ENCODE results near the gene ATP5PB.

Gene ATP5PB

GRCh38 chr1:111496398-111496797 is 47.1 kb downstream of the ATP5PB start:
- no peak overlapping the region for H2BK15ac ChIP-seq (ENCODE audit: low read length)
- no peak overlapping the region for H2AFZ ChIP-seq (ENCODE audit: low read length)
- H4K91ac ChIP-seq (ENCODE audit: low read depth, low read length, poor library complexity), result no peak overlapping the region
- no peak overlapping the region for H3K9ac ChIP-seq (ENCODE audit: low read depth, low read length, poor library complexity)
- H3K79me1 ChIP-seq (ENCODE audit: low read depth, low read length), result no peaks in the 10 kb centered on the region
- no peak overlapping the region for H2BK12ac ChIP-seq (ENCODE audit: low read length)
- H2BK120ac ChIP-seq (ENCODE audit: low read depth, low read length), result no peak overlapping the region
- no peak overlapping the region for H3K4me2 ChIP-seq (ENCODE audit: insufficient read depth, low read length, poor library complexity, severe bottlenecking)
- peaks cover 2 to 3% of the 10 kb centered on the region in 2 donors for H3K4me1 ChIP-seq (ENCODE audit: control insufficient read depth in 2 of 2, insufficient read depth in 1 of 2, low read depth in 1 of 2, low read length in 2 of 2)
- H2BK5ac ChIP-seq (ENCODE audit: low read length), result no peak overlapping the region
- no peak overlapping the region for H3K27ac ChIP-seq (replicated peaks; ENCODE audit: low read length)
- H3K4ac ChIP-seq (ENCODE audit: low read length), result no peak overlapping the region
- no peak overlapping the region for H3K23ac ChIP-seq (ENCODE audit: low read depth, low read length, poor library complexity)
- DNase-seq (ENCODE audit: low spot score), result no peak
- H3K4me3 ChIP-seq (ENCODE audit: low read length in 2 of 2), result no peak overlapping the region
- H3K9me3 ChIP-seq (replicated peaks in 1 of 2; ENCODE audit: control insufficient read depth in 2 of 2, insufficient read depth in 1 of 2, low read depth in 1 of 2, low read length in 2 of 2), result peaks cover 0 to 1% of the 10 kb centered on the region in 2 donors
- H3K14ac ChIP-seq (ENCODE audit: low read length), result no peak overlapping the region
- H4K8ac ChIP-seq (ENCODE audit: low read depth, low read length), result no peak overlapping the region
- no peak overlapping the region for H3K18ac ChIP-seq (ENCODE audit: low read length)
- no peak overlapping the region for H2AK5ac ChIP-seq (ENCODE audit: low read depth, low read length)
- H3K36me3 ChIP-seq (replicated peaks in 1 of 2; ENCODE audit: control insufficient read depth in 2 of 2, insufficient read depth in 2 of 2, low read length in 2 of 2), result no peaks in the 10 kb centered on the region
- H3K27me3 ChIP-seq (ENCODE audit: control insufficient read depth in 3 of 3, insufficient read depth in 3 of 3, low read depth in 1 of 3, low read length in 3 of 3), result peaks cover 0 to 1% (median 0%) of the 10 kb centered on the region in 3 experiments
- no CpG with 5 or more reads among the region's 4 CpGs for WGBS, 2 donors (ENCODE audit: extremely low coverage in 2 of 2, insufficient read length in 2 of 2, insufficient replicate concordance in 1 of 2)

GRCh38 chr1:111497592-111497991 is 48.3 kb downstream of the ATP5PB start:
- no peak overlapping the region for H3K14ac ChIP-seq (ENCODE audit: low read length)
- H3K27me3 ChIP-seq (ENCODE audit: control insufficient read depth in 3 of 3, insufficient read depth in 3 of 3, low read depth in 1 of 3, low read length in 3 of 3), result peaks cover 0 to 1% (median 0%) of the 10 kb centered on the region in 3 experiments
- no peak overlapping the region for H3K23ac ChIP-seq (ENCODE audit: low read depth, low read length, poor library complexity)
- no peak overlapping the region for H2BK5ac ChIP-seq (ENCODE audit: low read length)
- no peak overlapping the region for H4K91ac ChIP-seq (ENCODE audit: low read depth, low read length, poor library complexity)
- H3K4me3 ChIP-seq (ENCODE audit: low read length in 2 of 2), result no peak overlapping the region
- H3K4ac ChIP-seq (ENCODE audit: low read length), result no peak overlapping the region
- no peak overlapping the region for H2BK15ac ChIP-seq (ENCODE audit: low read length)
- no peak overlapping the region for H2BK12ac ChIP-seq (ENCODE audit: low read length)
- no peak overlapping the region for H4K8ac ChIP-seq (ENCODE audit: low read depth, low read length)
- no peak overlapping the region for H3K18ac ChIP-seq (ENCODE audit: low read length)
- WGBS, 2 donors (ENCODE audit: extremely low coverage in 2 of 2, insufficient read length in 2 of 2, insufficient replicate concordance in 1 of 2), result no CpG with 5 or more reads among the region's 5 CpGs
- H3K4me1 ChIP-seq (ENCODE audit: control insufficient read depth in 2 of 2, insufficient read depth in 1 of 2, low read depth in 1 of 2, low read length in 2 of 2), result peaks cover 2 to 3% of the 10 kb centered on the region in 2 donors
- DNase-seq (ENCODE audit: low spot score), result no peak
- H3K4me2 ChIP-seq (ENCODE audit: insufficient read depth, low read length, poor library complexity, severe bottlenecking), result no peak overlapping the region
- H3K27ac ChIP-seq (replicated peaks; ENCODE audit: low read length), result no peak overlapping the region
- no peak overlapping the region for H2AFZ ChIP-seq (ENCODE audit: low read length)
- H2BK120ac ChIP-seq (ENCODE audit: low read depth, low read length), result no peak overlapping the region
- H3K79me1 ChIP-seq (ENCODE audit: low read depth, low read length), result no peaks in the 10 kb centered on the region
- peaks cover 0 to 1% of the 10 kb centered on the region in 2 donors for H3K9me3 ChIP-seq (replicated peaks in 1 of 2; ENCODE audit: control insufficient read depth in 2 of 2, insufficient read depth in 1 of 2, low read depth in 1 of 2, low read length in 2 of 2)
- H3K9ac ChIP-seq (ENCODE audit: low read depth, low read length, poor library complexity), result no peak overlapping the region
- no peak overlapping the region for H2AK5ac ChIP-seq (ENCODE audit: low read depth, low read length)
- H3K36me3 ChIP-seq (replicated peaks in 1 of 2; ENCODE audit: control insufficient read depth in 2 of 2, insufficient read depth in 2 of 2, low read length in 2 of 2), result no peaks in the 10 kb centered on the region

GRCh38 chr1:111499026-111499785 is 49.9 kb downstream of the ATP5PB start:
- Histone ChIP-seq H2AFZ (ENCODE audit: low read length) (no peak overlapping the region), H3K18ac (ENCODE audit: low read length) (no peak overlapping the region), H3K9ac (ENCODE audit: low read depth, low read length, poor library complexity) (no peak overlapping the region), H3K36me3 (replicated peaks in 1 of 2; ENCODE audit: control insufficient read depth in 2 of 2, insufficient read depth in 2 of 2, low read length in 2 of 2) (no peaks in the 10 kb centered on the region), H3K27ac (replicated peaks; ENCODE audit: low read length) (no peak overlapping the region), H2BK120ac (ENCODE audit: low read depth, low read length) (no peak overlapping the region), H3K4me1 (ENCODE audit: control insufficient read depth in 2 of 2, insufficient read depth in 1 of 2, low read depth in 1 of 2, low read length in 2 of 2) (peaks cover 2 to 3% of the 10 kb centered on the region in 2 donors), H3K4me2 (ENCODE audit: insufficient read depth, low read length, poor library complexity, severe bottlenecking) (no peak overlapping the region), H4K8ac (ENCODE audit: low read depth, low read length) (no peak overlapping the region), H3K79me1 (ENCODE audit: low read depth, low read length) (no peaks in the 10 kb centered on the region), H3K9me3 (replicated peaks in 1 of 2; ENCODE audit: control insufficient read depth in 2 of 2, insufficient read depth in 1 of 2, low read depth in 1 of 2, low read length in 2 of 2) (peaks cover 0 to 1% of the 10 kb centered on the region in 2 donors), H3K4ac (ENCODE audit: low read length) (no peak overlapping the region), H4K91ac (ENCODE audit: low read depth, low read length, poor library complexity) (no peak overlapping the region), H3K14ac (ENCODE audit: low read length) (no peak overlapping the region), H2BK15ac (ENCODE audit: low read length) (no peak overlapping the region), H2AK5ac (ENCODE audit: low read depth, low read length) (no peak overlapping the region), H2BK5ac (ENCODE audit: low read length) (no peak overlapping the region), H3K23ac (ENCODE audit: low read depth, low read length, poor library complexity) (no peak overlapping the region), H2BK12ac (ENCODE audit: low read length) (no peak overlapping the region), H3K4me3 (ENCODE audit: low read length in 2 of 2) (no peak overlapping the region), H3K27me3 (ENCODE audit: control insufficient read depth in 3 of 3, insufficient read depth in 3 of 3, low read depth in 1 of 3, low read length in 3 of 3) (peaks cover 0 to 2% (median 2%) of the 10 kb centered on the region in 3 experiments)
- DNase-seq (ENCODE audit: low spot score), result no peak
- WGBS, 2 donors (ENCODE audit: extremely low coverage in 2 of 2, insufficient read length in 2 of 2, insufficient replicate concordance in 1 of 2), result no CpG with 5 or more reads among the region's 5 CpGs

GRCh38 chr1:111501645-111502044 is 52.4 kb downstream of the ATP5PB start:
- Histone ChIP-seq H3K27ac (replicated peaks; ENCODE audit: low read length) (no peak overlapping the region), H2BK120ac (ENCODE audit: low read depth, low read length) (no peak overlapping the region)

More at GRCh38 chr1:111501645-111502044, 52.4 kb downstream of the ATP5PB start:
- Histone ChIP-seq H3K4me1 (ENCODE audit: control insufficient read depth in 2 of 2, insufficient read depth in 1 of 2, low read depth in 1 of 2, low read length in 2 of 2) (peaks cover 2 to 3% of the 10 kb centered on the region in 2 donors), H4K8ac (ENCODE audit: low read depth, low read length) (no peak overlapping the region), H3K79me1 (ENCODE audit: low read depth, low read length) (no peaks in the 10 kb centered on the region), H3K4me3 (ENCODE audit: low read length in 2 of 2) (no peak overlapping the region), H3K18ac (ENCODE audit: low read length) (no peak overlapping the region), H3K27me3 (ENCODE audit: control insufficient read depth in 3 of 3, insufficient read depth in 3 of 3, low read depth in 1 of 3, low read length in 3 of 3) (peaks cover 0 to 2% (median 2%) of the 10 kb centered on the region in 3 experiments), H2AK5ac (ENCODE audit: low read depth, low read length) (no peak overlapping the region), H2BK15ac (ENCODE audit: low read length) (no peak overlapping the region), H3K23ac (ENCODE audit: low read depth, low read length, poor library complexity) (no peak overlapping the region), H3K4ac (ENCODE audit: low read length) (no peak overlapping the region), H2BK12ac (ENCODE audit: low read length) (no peak overlapping the region), H4K91ac (ENCODE audit: low read depth, low read length, poor library complexity) (no peak overlapping the region), H3K4me2 (ENCODE audit: insufficient read depth, low read length, poor library complexity, severe bottlenecking) (no peak overlapping the region), H2BK5ac (ENCODE audit: low read length) (no peak overlapping the region), H3K36me3 (replicated peaks in 1 of 2; ENCODE audit: control insufficient read depth in 2 of 2, insufficient read depth in 2 of 2, low read length in 2 of 2) (no peaks in the 10 kb centered on the region), H2AFZ (ENCODE audit: low read length) (no peak overlapping the region), H3K9ac (ENCODE audit: low read depth, low read length, poor library complexity) (no peak overlapping the region), H3K9me3 (replicated peaks in 1 of 2; ENCODE audit: control insufficient read depth in 2 of 2, insufficient read depth in 1 of 2, low read depth in 1 of 2, low read length in 2 of 2) (no peaks in the 10 kb centered on the region), H3K14ac (ENCODE audit: low read length) (no peak overlapping the region)
- DNase-seq (ENCODE audit: low spot score), result no peak
- no CpG with 5 or more reads among the region's 7 CpGs for WGBS, 2 donors (ENCODE audit: extremely low coverage in 2 of 2, insufficient read length in 2 of 2, insufficient replicate concordance in 1 of 2)
